ENCODE measurements around the gene NPM3.

NPM3 gene

GRCh38 chr10:101772895-101773761, 10.1 kb downstream of the NPM3 start:
- H3K36me3 ChIP-seq (replicated peaks; ENCODE audit: insufficient read depth, low read length): no peaks in the 10 kb centered on the region
- H3K4me2 ChIP-seq (ENCODE audit: low read depth, low read length): no peak overlapping the region
- TF ChIP-seq CTCF (IDR thresholded peaks at IDR 0.05; ENCODE audit: low read length) (no peak), EZH2 (optimal IDR thresholded peaks at IDR 0.05; ENCODE audit: low read depth, low read length) (peak; percentile 74)
- H3K4me1 ChIP-seq (ENCODE audit: low read length): no peaks in the 10 kb centered on the region
- no peaks in the 10 kb centered on the region for H3K9me3 ChIP-seq (replicated peaks; ENCODE audit: insufficient read depth, low read length)
- H3K27ac ChIP-seq (ENCODE audit: low read length): no peak overlapping the region
- H2AFZ ChIP-seq (ENCODE audit: low read length): no peak overlapping the region
- H3K4me3 ChIP-seq (ENCODE audit: low read length): no peak overlapping the region
- H3K9ac ChIP-seq (ENCODE audit: low read length): no peak overlapping the region
- no peaks in the 10 kb centered on the region for H3K9me2 ChIP-seq (replicated peaks; ENCODE audit: insufficient read depth, low read length)
- no peaks in the 10 kb centered on the region for H3K79me2 ChIP-seq (ENCODE audit: low read length)
- no peak for DNase-seq
- H3F3A ChIP-seq (ENCODE audit: insufficient read depth, low read length): no peaks in the 10 kb centered on the region
- H3K27me3 ChIP-seq (replicated peaks; ENCODE audit: insufficient read depth, low read length): peaks cover 73% of the 10 kb centered on the region
- H4K20me1 ChIP-seq (ENCODE audit: insufficient read depth, low read length): no peaks in the 10 kb centered on the region

GRCh38 chr10:101772017-101772894, 11.0 kb downstream of the NPM3 start:
- no peaks in the 10 kb centered on the region for H3K4me1 ChIP-seq (ENCODE audit: low read length)
- TF ChIP-seq EZH2 (optimal IDR thresholded peaks at IDR 0.05; ENCODE audit: low read depth, low read length) (no peak), CTCF (IDR thresholded peaks at IDR 0.05; ENCODE audit: low read length) (no peak), EZH2phosphoT487 (IDR thresholded peaks at IDR 0.05; ENCODE audit: low read length) (no peak)
- H3K27me3 ChIP-seq (replicated peaks; ENCODE audit: insufficient read depth, low read length): peaks cover 76% of the 10 kb centered on the region
- H3K36me3 ChIP-seq (replicated peaks; ENCODE audit: insufficient read depth, low read length): no peaks in the 10 kb centered on the region
- H3K4me3 ChIP-seq (ENCODE audit: low read length): no peak overlapping the region
- no peaks in the 10 kb centered on the region for H3K79me2 ChIP-seq (ENCODE audit: low read length)
- H3K9me2 ChIP-seq (replicated peaks; ENCODE audit: insufficient read depth, low read length): no peaks in the 10 kb centered on the region
- no peak overlapping the region for H3K4me2 ChIP-seq (ENCODE audit: low read depth, low read length)
- no peaks in the 10 kb centered on the region for H3K9me3 ChIP-seq (replicated peaks; ENCODE audit: insufficient read depth, low read length)
- DNase-seq: no peak
- H3K27ac ChIP-seq (ENCODE audit: low read length): no peak overlapping the region
- no peaks in the 10 kb centered on the region for H4K20me1 ChIP-seq (ENCODE audit: insufficient read depth, low read length)
- H2AFZ ChIP-seq (ENCODE audit: low read length): no peak overlapping the region
- no peaks in the 10 kb centered on the region for H3F3A ChIP-seq (ENCODE audit: insufficient read depth, low read length)
- H3K9ac ChIP-seq (ENCODE audit: low read length): no peak overlapping the region

DNA sequence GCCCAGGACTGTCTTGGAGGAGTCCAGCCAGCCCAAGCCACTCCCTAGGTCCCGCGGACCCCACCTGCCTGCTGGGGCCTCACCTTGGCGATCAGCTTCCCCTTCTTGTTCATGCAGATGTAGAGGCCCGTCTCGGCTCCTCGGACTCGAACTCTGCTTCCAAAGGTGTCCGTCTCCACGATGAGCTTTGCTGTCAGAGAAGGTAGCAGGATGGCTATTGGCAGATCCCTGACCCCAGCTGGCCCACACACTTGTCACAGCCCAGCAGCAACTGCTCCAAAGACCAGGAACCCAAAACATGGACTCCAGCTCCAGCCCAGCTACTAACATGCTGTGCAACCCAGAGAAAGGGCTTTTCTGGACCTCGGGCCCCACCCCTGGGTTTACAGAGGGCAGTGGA, 11.9 kb downstream of the NPM3 start:
- no peaks in the 10 kb centered on the region for H3F3A ChIP-seq (ENCODE audit: insufficient read depth, low read length)
- H3K27me3 ChIP-seq (replicated peaks; ENCODE audit: insufficient read depth, low read length): peaks cover 76% of the 10 kb centered on the region
- H3K9me2 ChIP-seq (replicated peaks; ENCODE audit: insufficient read depth, low read length): no peaks in the 10 kb centered on the region
- H3K4me3 ChIP-seq (ENCODE audit: low read length): no peak overlapping the region
- no peak overlapping the region for H3K4me2 ChIP-seq (ENCODE audit: low read depth, low read length)
- H3K27ac ChIP-seq (ENCODE audit: low read length): no peak overlapping the region
- DNase-seq: no peak
- H4K20me1 ChIP-seq (ENCODE audit: insufficient read depth, low read length): no peaks in the 10 kb centered on the region
- no peak overlapping the region for H3K9ac ChIP-seq (ENCODE audit: low read length)
- no peaks in the 10 kb centered on the region for H3K4me1 ChIP-seq (ENCODE audit: low read length)
- H3K9me3 ChIP-seq (replicated peaks; ENCODE audit: insufficient read depth, low read length): no peaks in the 10 kb centered on the region
- no peaks in the 10 kb centered on the region for H3K36me3 ChIP-seq (replicated peaks; ENCODE audit: insufficient read depth, low read length)
- H2AFZ ChIP-seq (ENCODE audit: low read length): no peak overlapping the region
- H3K79me2 ChIP-seq (ENCODE audit: low read length): no peaks in the 10 kb centered on the region
- TF ChIP-seq CTCF (IDR thresholded peaks at IDR 0.05; ENCODE audit: low read length) (no peak), EZH2 (optimal IDR thresholded peaks at IDR 0.05; ENCODE audit: low read depth, low read length) (no peak), EZH2phosphoT487 (IDR thresholded peaks at IDR 0.05; ENCODE audit: low read length) (no peak)
